ENCODE measurements around the gene ATP8A2.

The ATP8A2 gene

DNA sequence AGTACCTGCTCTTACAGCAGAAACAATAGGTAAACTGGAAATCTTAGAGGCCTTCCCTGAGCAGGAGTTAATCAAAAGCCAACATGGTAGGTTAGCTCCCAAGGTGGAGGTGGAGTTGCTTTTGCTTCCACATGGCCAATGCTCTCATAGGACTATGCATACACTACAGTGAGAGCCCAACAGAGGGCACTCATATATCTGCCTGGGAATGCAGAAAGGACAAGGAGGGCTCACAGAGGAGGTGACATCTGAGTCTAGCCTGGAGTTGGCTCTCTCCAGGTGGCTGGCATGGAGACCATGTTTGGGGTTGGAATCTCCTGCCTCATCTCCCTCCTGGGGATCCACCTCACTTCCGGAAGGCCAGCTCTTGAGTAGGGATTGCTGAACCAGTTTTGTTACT, 34.6 kb downstream of the ATP8A2 start:
- DNase-seq (ENCODE audit: extremely low read depth, low read depth), result no peak
- TF ChIP-seq, protein P1, sequence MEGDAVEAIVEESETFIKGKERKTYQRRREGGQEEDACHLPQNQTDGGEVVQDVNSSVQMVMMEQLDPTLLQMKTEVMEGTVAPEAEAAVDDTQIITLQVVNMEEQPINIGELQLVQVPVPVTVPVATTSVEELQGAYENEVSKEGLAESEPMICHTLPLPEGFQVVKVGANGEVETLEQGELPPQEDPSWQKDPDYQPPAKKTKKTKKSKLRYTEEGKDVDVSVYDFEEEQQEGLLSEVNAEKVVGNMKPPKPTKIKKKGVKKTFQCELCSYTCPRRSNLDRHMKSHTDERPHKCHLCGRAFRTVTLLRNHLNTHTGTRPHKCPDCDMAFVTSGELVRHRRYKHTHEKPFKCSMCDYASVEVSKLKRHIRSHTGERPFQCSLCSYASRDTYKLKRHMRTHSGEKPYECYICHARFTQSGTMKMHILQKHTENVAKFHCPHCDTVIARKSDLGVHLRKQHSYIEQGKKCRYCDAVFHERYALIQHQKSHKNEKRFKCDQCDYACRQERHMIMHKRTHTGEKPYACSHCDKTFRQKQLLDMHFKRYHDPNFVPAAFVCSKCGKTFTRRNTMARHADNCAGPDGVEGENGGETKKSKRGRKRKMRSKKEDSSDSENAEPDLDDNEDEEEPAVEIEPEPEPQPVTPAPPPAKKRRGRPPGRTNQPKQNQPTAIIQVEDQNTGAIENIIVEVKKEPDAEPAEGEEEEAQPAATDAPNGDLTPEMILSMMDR (IDR thresholded peaks at IDR 0.05; ENCODE audit: low read depth, low read length), result no peak

- TF ChIP-seq, protein P1 (IDR thresholded peaks at IDR 0.05; ENCODE audit: low read depth, low read length), result no peak
- no peak for DNase-seq (ENCODE audit: extremely low read depth, low read depth)
Measured at GRCh38 chr13:25409938-25410337, 38.2 kb downstream of the ATP8A2 start.

GRCh38 chr13:25415241-25415640, 43.5 kb downstream of the ATP8A2 start:
- TF ChIP-seq, protein P1 (IDR thresholded peaks at IDR 0.05; ENCODE audit: low read depth, low read length), result no peak
- DNase-seq (ENCODE audit: extremely low read depth, low read depth), result no peak

DNA sequence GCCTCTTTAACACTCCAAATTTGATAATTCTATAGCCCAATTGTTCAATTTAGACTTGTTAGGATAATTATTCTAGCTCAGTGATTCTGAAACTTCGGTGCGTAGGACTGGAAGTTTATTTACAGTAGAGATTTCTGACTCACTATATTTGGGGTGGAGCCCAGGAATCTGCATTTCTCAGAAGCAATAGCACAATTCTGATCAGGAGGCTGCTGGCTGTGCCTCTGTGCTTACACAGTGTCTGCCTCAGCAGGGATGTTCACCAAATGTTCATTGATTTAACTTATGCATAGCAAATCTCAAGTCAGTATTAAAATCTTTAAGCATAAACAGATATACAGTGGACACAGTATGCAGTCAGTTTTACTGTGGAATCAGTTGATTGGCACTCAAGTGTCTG, 45.8 kb downstream of the ATP8A2 start:
- TF ChIP-seq, protein P1 (IDR thresholded peaks at IDR 0.05; ENCODE audit: low read depth, low read length), result no peak
- no peak for DNase-seq (ENCODE audit: extremely low read depth, low read depth)

- DNase-seq (ENCODE audit: extremely low read depth, low read depth), result no peak
- TF ChIP-seq, protein P1 (IDR thresholded peaks at IDR 0.05; ENCODE audit: low read depth, low read length), result no peak
Measured at GRCh38 chr13:25420161-25420560, 48.4 kb downstream of the ATP8A2 start.

GRCh38 chr13:25421612-25422011, 49.8 kb downstream of the ATP8A2 start:
- TF ChIP-seq, protein P1 (IDR thresholded peaks at IDR 0.05; ENCODE audit: low read depth, low read length), result no peak
- no peak for DNase-seq (ENCODE audit: extremely low read depth, low read depth)

DNA sequence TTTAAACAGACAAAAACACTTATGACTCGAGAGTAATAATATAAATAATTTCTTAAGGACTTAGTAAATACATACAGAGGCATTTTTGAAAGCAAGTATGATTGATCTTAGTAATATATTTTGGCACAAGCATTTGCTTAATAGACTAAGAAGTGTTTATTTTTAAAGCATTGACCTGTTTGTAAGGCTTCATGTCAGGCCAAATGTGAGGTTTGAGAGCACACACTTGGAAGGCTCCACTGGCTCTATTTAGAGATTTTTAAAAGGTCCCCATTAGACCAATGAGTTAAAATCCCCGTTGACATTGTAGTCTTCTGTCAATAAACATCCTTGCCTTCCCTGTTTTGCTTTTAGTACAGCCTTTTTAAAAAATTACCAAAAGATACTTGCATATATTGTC, 50.4 kb downstream of the ATP8A2 start:
- DNase-seq (ENCODE audit: extremely low read depth, low read depth), result no peak
- TF ChIP-seq, protein P1 (IDR thresholded peaks at IDR 0.05; ENCODE audit: low read depth, low read length), result no peak
